Activated CD8-positive, alpha-beta memory T cell treated with anti-CD3 and anti-CD28 coated beads for 1 hour (primary cell): ENCODE data around the gene OR6C74.

ENCODE experiments used
- DNase-seq, 2 donors: peaks; one replicate each; pipeline ENCODE4 v3.0.0-alpha.2; 2020; ENCODE audit warnings: low read depth in 1 of 2; ENCODE audit errors: extremely low read depth in 1 of 2

Gene OR6C74

DNA sequence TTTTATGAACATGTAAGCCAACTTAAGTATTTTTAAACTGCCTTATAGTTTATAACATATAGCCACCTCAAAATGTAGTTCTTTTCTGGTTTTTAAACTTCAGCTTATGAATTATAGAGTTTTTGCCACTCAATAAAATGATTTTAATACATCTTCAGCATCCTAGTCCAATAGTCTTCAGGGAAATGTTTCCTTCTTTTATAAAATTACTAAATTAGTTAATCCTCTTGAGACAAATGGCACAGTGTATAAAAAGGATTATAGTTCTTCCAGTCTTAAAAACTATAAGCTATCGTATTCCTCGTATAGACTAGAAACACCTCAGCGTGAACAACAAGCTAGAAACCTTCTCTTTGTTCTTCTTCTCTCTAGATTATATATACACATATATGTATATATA is at the start of gene OR6C74:
Gene OR6C74, plus strand, starts transcription at position 301 of the 400 bp plus-strand sequence. CDS start 2,679 bp downstream, outside the sequence.
- DNase-seq, result no peak

DNA sequence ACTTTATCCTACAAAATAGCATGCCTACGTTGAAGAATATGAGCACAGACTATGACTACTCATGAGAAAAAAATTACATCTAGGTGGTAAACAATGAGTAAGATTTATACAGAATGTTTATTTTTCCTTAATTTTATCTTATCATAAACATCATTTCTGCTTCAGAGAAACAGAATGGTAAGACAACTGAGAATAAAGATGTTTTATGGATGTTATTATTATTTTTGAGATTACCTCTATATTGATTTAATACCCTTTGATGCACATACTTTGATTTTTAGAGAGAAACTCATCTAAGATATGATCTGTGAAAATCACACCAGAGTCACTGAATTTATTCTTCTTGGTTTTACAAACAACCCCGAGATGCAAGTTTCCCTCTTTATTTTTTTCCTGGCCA is 23.7 kb upstream of the OR6C74 start, which contains the start of gene OR10A7:
Gene OR10A7, plus strand, starts transcription at position 301 of the 400 bp plus-strand sequence. Its CDS starts 0 bp downstream, at position 301.
- DNase-seq, result no peak

DNA sequence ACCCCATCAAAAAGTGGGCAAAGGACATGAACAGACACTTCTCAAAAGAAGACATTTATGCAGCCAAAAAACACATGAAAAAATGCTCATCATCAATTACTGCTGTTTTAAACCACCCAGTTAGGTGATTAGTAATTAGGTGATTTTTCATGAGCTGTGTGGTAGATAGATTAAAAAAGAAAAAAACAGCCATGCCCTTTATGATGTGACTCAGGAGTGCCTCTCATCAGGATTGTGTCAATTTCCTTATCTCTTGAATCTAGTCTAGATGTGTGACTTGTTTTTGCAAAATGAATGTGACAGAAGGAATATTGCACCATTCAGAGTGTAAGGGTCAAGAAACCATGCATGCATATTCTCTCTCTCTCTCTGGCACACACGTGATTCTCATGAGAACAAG is 17.9 kb upstream of the OR6C74 start:
- no peak for DNase-seq

DNA sequence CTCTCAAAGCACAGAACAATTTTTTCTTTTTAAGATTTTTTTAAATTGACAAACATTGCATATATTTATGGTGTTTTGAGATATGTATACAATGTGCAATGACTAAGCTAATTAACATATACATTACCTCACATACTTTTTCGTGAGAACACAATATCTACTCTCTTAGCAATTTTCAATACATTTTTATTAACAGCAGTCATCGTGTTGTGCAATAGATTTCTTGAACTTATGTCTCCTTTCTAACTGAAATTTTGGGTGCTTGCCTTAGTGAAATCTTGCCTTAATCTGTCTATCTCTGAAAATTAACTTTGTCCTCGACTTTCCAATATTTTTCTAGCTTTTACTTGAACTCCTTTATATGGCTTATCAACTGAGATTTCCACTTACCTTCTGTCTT is 16.8 kb upstream of the OR6C74 start:
- no peak for DNase-seq

DNA sequence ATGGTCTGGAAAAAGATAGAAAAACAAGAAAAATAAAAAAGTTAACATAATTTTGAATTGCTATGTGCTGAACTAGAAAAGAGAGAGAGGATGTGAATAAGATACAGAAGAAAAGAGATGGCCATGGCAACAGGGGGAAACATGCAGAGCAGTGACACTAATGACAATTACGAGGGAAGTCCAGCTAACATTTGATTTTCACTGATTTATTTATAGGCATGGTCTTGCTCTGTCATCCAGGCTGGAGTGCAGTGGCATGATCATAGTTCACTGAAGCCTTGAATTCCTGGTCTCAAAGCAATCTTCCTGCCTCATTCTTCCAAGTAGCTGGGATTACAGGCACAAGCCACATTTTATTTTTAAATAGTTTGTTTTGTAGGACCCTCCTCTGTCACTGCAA is 1.8 kb downstream of the OR6C74 start:
- no peak for DNase-seq

DNA sequence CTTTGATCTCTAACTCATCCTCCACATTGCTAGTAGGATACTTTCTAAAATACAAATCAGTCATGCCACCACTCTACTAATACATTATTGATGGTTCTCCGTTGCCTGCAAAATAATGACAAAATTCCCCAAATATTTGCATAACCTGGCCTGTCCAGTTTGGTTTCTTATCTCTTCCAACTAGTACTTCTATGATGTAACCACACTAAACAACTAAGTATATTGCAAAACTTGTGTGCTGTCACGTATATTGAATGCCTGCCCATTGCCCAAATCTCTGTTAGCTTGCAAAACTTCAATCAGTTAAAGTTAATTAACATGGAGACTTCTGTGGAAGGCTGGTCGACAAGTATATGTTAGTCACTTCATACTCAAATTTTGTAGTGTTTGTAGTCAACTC is 6.5 kb downstream of the OR6C74 start:
- DNase-seq, result no peak

DNA sequence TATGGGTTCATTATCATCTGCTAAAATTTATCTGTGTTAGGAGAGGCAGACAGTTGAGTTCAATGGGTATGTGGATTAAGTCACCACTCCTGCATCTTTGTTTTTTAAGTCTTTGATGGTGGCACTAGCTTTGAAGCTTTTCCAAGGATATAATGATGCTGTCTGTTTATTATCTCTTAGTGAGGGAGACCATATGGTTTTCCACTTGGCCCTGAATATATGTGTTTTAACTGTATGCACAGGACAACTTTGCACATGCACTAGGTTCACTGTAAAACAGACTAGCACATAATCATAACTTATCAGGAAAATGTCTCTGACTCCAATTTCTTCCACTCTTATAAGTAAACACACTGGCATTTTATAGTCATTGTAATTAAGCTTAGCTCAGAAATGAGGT is 8.9 kb downstream of the OR6C74 start:
- no peak for DNase-seq

DNA sequence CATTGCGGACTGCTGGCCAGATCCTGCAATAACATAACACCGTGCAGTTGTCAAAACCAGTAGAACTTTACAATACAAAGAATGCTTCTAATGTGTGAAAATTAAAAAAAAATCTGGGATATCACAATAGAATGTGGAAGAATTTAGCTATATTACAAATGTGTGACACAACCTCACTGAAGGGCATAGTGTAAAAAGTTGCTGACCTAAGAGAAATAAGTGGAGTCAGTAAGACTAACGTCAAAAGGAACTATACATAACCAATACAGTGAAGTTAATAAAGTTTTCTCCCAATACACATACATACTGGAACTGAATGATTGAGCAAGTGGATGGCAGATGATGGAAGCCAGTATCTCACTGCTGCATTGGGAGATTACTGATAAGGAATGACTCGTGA is 12.4 kb downstream of the OR6C74 start:
- no peak for DNase-seq

DNA sequence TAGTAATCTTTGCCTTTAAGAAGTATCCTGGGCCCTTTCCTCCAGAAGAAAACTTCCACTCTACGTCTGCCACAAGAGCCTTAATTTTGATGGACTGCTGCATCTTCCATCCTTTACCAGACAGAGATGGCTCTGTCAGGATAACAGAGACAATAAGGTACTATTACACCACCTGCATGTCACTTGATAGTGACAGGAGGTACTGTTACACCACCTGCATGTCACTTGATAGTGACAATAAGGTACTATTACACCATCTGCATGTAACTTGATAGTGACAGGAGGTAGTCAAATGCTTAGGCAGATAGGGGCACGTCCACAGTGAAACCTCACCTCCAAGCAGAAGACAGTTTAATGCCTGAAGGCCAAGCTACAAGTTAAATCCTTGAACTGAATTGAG is 13.9 kb downstream of the OR6C74 start:
- DNase-seq, result no peak

DNA sequence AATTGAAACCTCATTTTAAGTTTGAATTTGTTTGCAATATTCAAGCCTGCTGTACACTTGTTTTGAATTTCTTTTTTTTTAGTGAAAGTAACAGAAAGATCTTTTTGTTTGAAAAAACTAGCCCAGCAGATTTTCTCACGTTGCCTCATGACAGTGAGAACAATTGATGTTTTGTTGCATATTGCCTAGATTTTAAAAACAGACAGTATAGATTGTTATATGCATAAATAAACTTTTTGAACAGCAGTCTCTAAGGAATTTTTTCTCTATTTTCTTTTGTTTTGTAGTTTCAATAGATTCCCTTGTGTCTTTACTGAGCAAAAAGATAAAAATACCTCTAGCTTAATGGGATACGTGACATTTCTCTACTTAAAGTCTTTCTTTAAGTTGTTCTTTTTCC is 36.6 kb downstream of the OR6C74 start:
- no peak for DNase-seq

DNA sequence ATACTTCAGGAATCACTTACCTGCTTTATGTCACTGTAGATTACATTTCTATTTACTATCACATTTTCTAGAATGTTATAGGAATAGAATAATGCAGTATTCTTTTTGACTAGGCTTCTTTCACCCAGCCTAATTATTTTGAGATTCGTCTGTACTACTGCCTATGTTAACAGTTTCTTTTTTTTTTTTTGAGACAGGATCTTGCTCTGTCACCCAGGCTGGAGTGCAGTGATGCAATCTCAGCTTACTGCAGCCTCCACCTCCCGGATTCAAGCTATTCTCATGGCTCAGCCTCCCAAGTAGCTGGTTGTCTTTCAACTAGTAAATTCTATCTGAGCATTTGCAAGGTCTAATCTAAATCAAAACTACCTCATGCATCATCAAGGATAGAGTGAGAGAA is 45.6 kb downstream of the OR6C74 start:
- DNase-seq, result no peak
